GM18909 (cell line): ENCODE measurements around the gene GUCA2B.

Experiments used
- ATAC-seq: cut with Tn5 transposase; IDR thresholded peaks from one replicate; pipeline ENCODE4 v1.9.1; 2021; ENCODE audit warnings: mild to moderate bottlenecking; ENCODE audit not compliant: unreplicated experiment, poor library complexity

The GUCA2B gene

GRCh38 chr1:42142894-42143675 is 10.1 kb upstream of the GUCA2B start:
- ATAC-seq: no peak

GRCh38 chr1:42143896-42144710 is 9.1 kb upstream of the GUCA2B start:
- no peak for ATAC-seq

- ATAC-seq: no peak
Measured at GRCh38 chr1:42144711-42145388, 8.4 kb upstream of the GUCA2B start.

- no peak for ATAC-seq
Measured at GRCh38 chr1:42145389-42145716, 7.9 kb upstream of the GUCA2B start.

GRCh38 chr1:42145764-42146625 is 7.2 kb upstream of the GUCA2B start:
- no peak for ATAC-seq

GRCh38 chr1:42146626-42147320 is 6.4 kb upstream of the GUCA2B start:
- no peak for ATAC-seq

GRCh38 chr1:42148166-42148565 is 5.0 kb upstream of the GUCA2B start:
- ATAC-seq: no peak

GRCh38 chr1:42150651-42151050 is 2.6 kb upstream of the GUCA2B start:
- no peak for ATAC-seq

GRCh38 chr1:42152119-42152518 is 1.1 kb upstream of the GUCA2B start:
- ATAC-seq: no peak

GRCh38 chr1:42153624-42154023 is 414 bp downstream of the GUCA2B start:
- no peak for ATAC-seq

GRCh38 chr1:42154685-42155084 is 1.5 kb downstream of the GUCA2B start:
- ATAC-seq: no peak

GRCh38 chr1:42155362-42155761 is 2.2 kb downstream of the GUCA2B start:
- ATAC-seq: no peak

- ATAC-seq: no peak
Measured at GRCh38 chr1:42157667-42158066, 4.5 kb downstream of the GUCA2B start.

- no peak for ATAC-seq
Measured at GRCh38 chr1:42158189-42158588, 5.0 kb downstream of the GUCA2B start.

- no peak for ATAC-seq
Measured at GRCh38 chr1:42162181-42162580, 9.0 kb downstream of the GUCA2B start.

GRCh38 chr1:42163114-42163513 is 9.9 kb downstream of the GUCA2B start:
- no peak for ATAC-seq

- ATAC-seq: no peak
Measured at GRCh38 chr1:42163536-42164503, 10.6 kb downstream of the GUCA2B start.

- no peak for ATAC-seq
Measured at GRCh38 chr1:42164551-42165420, 11.6 kb downstream of the GUCA2B start, which contains the start of gene GUCA2A. Gene GUCA2A (minus strand): TSS chr1:42164745. CDS start chr1:42164712, 33 bp downstream.
